GM23338 (cell line): ENCODE data around the gene LRRC8B. TPM values are rescaled to one million over a fixed set of nuclear protein-coding genes. Genes with fewer than 3 reads are reported as not detected.

Source experiments
- ATAC-seq: fragments of 200-7000 bp; cut with Tn5 transposase; 3 replicates; pipeline ENCODE4 v1.9.1; 2020
- DNase-seq: peaks from one replicate; pipeline ENCODE4 v3.0.0-alpha.2; 2015; ENCODE audit warnings: low spot score
- H2AFZ ChIP-seq: fragments of 200-600 bp; sonication (generic); 2 replicates; pipeline ENCODE4 v1.8.0; 2016; ENCODE audit warnings: antibody characterized with exemption, mild to moderate bottlenecking, moderate library complexity
- H3F3A ChIP-seq: fragments of 200-600 bp; sonication (generic); replicated peaks from 2 replicates; pipeline ENCODE4 v1.8.0; 2017; ENCODE audit warnings: antibody characterized with exemption, mixed run types, low read depth
- H3K27ac ChIP-seq: fragments of 200-600 bp; sonication (generic); 2 replicates; pipeline ENCODE4 v1.6.1; 2016; ENCODE audit warnings: low read depth
- H3K27me3 ChIP-seq: fragments of 200-600 bp; sonication (generic); 2 replicates; pipeline ENCODE4 v1.8.0; 2016; ENCODE audit warnings: mild to moderate bottlenecking, mixed run types, moderate library complexity; ENCODE audit not compliant: insufficient read depth
- H3K36me3 ChIP-seq: fragments of 200-600 bp; sonication (generic); 2 replicates; pipeline ENCODE4 v1.8.0; 2016; ENCODE audit warnings: mild to moderate bottlenecking; ENCODE audit not compliant: insufficient read depth
- H3K4me1 ChIP-seq: fragments of 200-600 bp; sonication (generic); 2 replicates; pipeline ENCODE4 v1.8.0; 2016; ENCODE audit warnings: mild to moderate bottlenecking, moderate library complexity; ENCODE audit not compliant: insufficient read depth
- H3K4me2 ChIP-seq: fragments of 200-600 bp; sonication (generic); 2 replicates; pipeline ENCODE4 v1.7.1; 2017; ENCODE audit warnings: mixed run types
- H3K4me3 ChIP-seq: fragments of 200-600 bp; sonication (generic); 2 replicates; pipeline ENCODE4 v1.6.1; 2016; ENCODE audit warnings: mixed run types
- H3K79me2 ChIP-seq: fragments of 200-600 bp; sonication (generic); replicated peaks from 2 replicates; pipeline ENCODE4 v1.8.0; 2017; ENCODE audit warnings: mild to moderate bottlenecking; ENCODE audit not compliant: insufficient read depth
- H3K9me2 ChIP-seq: fragments of 200-600 bp; sonication (generic); 2 replicates; pipeline ENCODE4 v1.8.0; 2017; ENCODE audit not compliant: insufficient read depth
- H4K20me1 ChIP-seq: fragments of 200-600 bp; sonication (generic); replicated peaks from 2 replicates; pipeline ENCODE4 v1.8.0; 2017; ENCODE audit warnings: mild to moderate bottlenecking; ENCODE audit not compliant: insufficient read depth
- H3K27ac Mint-ChIP-seq: 2 replicates; pipeline ENCODE4 v1.8.0; 2020; ENCODE audit warnings: inconsistent platforms, mild to moderate bottlenecking, moderate library complexity, mixed read lengths
- H3K27me3 Mint-ChIP-seq: 3 replicates; pipeline ENCODE4 v1.8.0; 2022; ENCODE audit warnings: low read depth, mild to moderate bottlenecking, moderate library complexity, mixed read lengths, inconsistent platforms; ENCODE audit not compliant: insufficient read depth, poor library complexity
- H3K36me3 Mint-ChIP-seq: 3 replicates; pipeline ENCODE4 v1.8.0; 2021; ENCODE audit warnings: low read depth, mild to moderate bottlenecking, inconsistent platforms, moderate library complexity, mixed read lengths
- H3K4me1 Mint-ChIP-seq: 3 replicates; pipeline ENCODE4 v1.8.0; 2020; ENCODE audit warnings: mild to moderate bottlenecking, inconsistent platforms, mixed read lengths
- H3K4me3 Mint-ChIP-seq: 3 replicates; pipeline ENCODE4 v1.8.0; 2021; ENCODE audit warnings: moderate library complexity, mild to moderate bottlenecking, inconsistent platforms, mixed read lengths
- H3K9me3 Mint-ChIP-seq: 3 replicates; pipeline ENCODE4 v1.8.0; 2020; ENCODE audit warnings: moderate library complexity, mild to moderate bottlenecking, inconsistent platforms, mixed read lengths
- CREB1 ChIP-seq: fragments of 250-450 bp; sonication (Bioruptor Pico); IDR thresholded peaks from 2 replicates; pipeline ENCODE4 v1.5.0; 2020; ENCODE audit warnings: low read depth, mild to moderate bottlenecking, moderate library complexity
- CTCF ChIP-seq, 2 experiments: fragments of 200-600 bp in 1 of 2; sonication (generic) in 1 of 2; conservative IDR thresholded peaks; 2 replicates each; pipeline versions ENCODE4 v1.5.1 to v1.6.1; 2016 to 2017; ENCODE audit warnings: antibody characterized with exemption in 2 of 2, low read depth in 2 of 2, mild to moderate bottlenecking in 2 of 2, moderate library complexity in 1 of 2
- ETS1 ChIP-seq: IDR thresholded peaks from 2 replicates; pipeline ENCODE4 v1.6.1; 2016; ENCODE audit warnings: antibody characterized with exemption
- EZH2 ChIP-seq: fragments of 200-600 bp; sonication (generic); IDR thresholded peaks from one replicate; pipeline ENCODE4 v1.8.0; 2017; ENCODE audit warnings: antibody characterized with exemption, mild to moderate bottlenecking, low read depth; ENCODE audit not compliant: unreplicated experiment
- EZH2phosphoT487 ChIP-seq: fragments of 200-600 bp; sonication (generic); IDR thresholded peaks from one replicate; pipeline ENCODE4 v1.8.1; 2018; ENCODE audit warnings: antibody characterized with exemption; ENCODE audit not compliant: unreplicated experiment
- JUNB ChIP-seq: IDR thresholded peaks from one replicate; pipeline ENCODE4 v1.6.1; 2016; ENCODE audit warnings: antibody characterized with exemption; ENCODE audit not compliant: unreplicated experiment
- NANOG ChIP-seq: IDR thresholded peaks from 2 replicates; pipeline ENCODE4 v1.6.1; 2016; ENCODE audit warnings: antibody characterized with exemption, borderline replicate concordance
- STAT1 ChIP-seq: IDR thresholded peaks from one replicate; pipeline ENCODE4 v1.6.1; 2016; ENCODE audit warnings: antibody characterized with exemption; ENCODE audit not compliant: unreplicated experiment
- ZNF114 ChIP-seq: fragments of 250-450 bp; sonication (Bioruptor Pico); IDR thresholded peaks from 2 replicates; pipeline ENCODE4 v1.5.0; 2020; ENCODE audit warnings: mild to moderate bottlenecking, moderate library complexity
- ZNF462 ChIP-seq: fragments of 250-450 bp; sonication (Bioruptor Pico); IDR thresholded peaks from 2 replicates; pipeline ENCODE4 v1.5.0; 2020; ENCODE audit warnings: mild to moderate bottlenecking, moderate library complexity
- polyA plus RNA-seq: library from polyadenylated mRNA; unstranded; fragments of >200 nt; fragmentation: Nextera tagmentation; extraction: Ambion mirVana; gene quantifications from 2 replicates; pipeline ENCODE4 v1.2.1, GENCODE V29; 2016
- total RNA-seq: library from RNA; depleted of rRNA; stranded (reverse); fragments of >200 nt; shearing (Covaris generic); gene quantifications from 2 replicates; pipeline ENCODE4 v1.2.3, GENCODE V29; 2014
- TF ChIP-seq, protein P1 (sequence below): IDR thresholded peaks from one replicate; pipeline ENCODE4 v1.6.1; 2018; ENCODE audit warnings: antibody characterized with exemption; ENCODE audit not compliant: unreplicated experiment

LRRC8B gene
- total and polyA plus RNA-seq, 2 experiments from 2014 or later: 9.0 to 26.5 TPM

- no peak for TF ChIP-seq ZNF462 (CRISPR knock-in tag)
Observed at GRCh38 chr1:89611721-89612120, 87.1 kb downstream of the LRRC8B start (continued).

- H3K27me3 Mint-ChIP-seq: peaks cover 2% of the 10 kb centered on the region
- Histone ChIP-seq H2AFZ (no peak overlapping the region), H3K4me1 (peaks cover 11% of the 10 kb centered on the region; the same call in 1 of the 2 replicates), H3F3A (no peaks in the 10 kb centered on the region), H4K20me1 (no peaks in the 10 kb centered on the region), H3K36me3 (no peaks in the 10 kb centered on the region), H3K4me3 (no peak overlapping the region), H3K9me2 (0 out of 2 replicates have a peak, but pooled peaks cover 3% of the 10 kb centered on the region), H3K27me3 (no peaks in the 10 kb centered on the region), H3K27ac (no peak overlapping the region), H3K4me2 (no peak overlapping the region), H3K79me2 (no peaks in the 10 kb centered on the region)
- ATAC-seq: no peak
- no peak for DNase-seq
- H3K4me3 Mint-ChIP-seq: no peak overlapping the region
- H3K9me3 Mint-ChIP-seq: peaks cover 9% of the 10 kb centered on the region
- H3K27ac Mint-ChIP-seq: no peak overlapping the region
- H3K4me1 Mint-ChIP-seq: peaks cover 7% of the 10 kb centered on the region
- TF ChIP-seq JUNB (no peak), ZNF114 (CRISPR knock-in tag) (no peak), EZH2 (no peak), ETS1 (no peak), CREB1 (CRISPR knock-in tag) (no peak), EZH2phosphoT487 (no peak), CTCF (conservative IDR thresholded peaks at IDR 0.05; ENCODE audit: low read depth in 2 of 2) (no peak), STAT1 (no peak), NANOG (no peak)
- TF ChIP-seq, protein P1, sequence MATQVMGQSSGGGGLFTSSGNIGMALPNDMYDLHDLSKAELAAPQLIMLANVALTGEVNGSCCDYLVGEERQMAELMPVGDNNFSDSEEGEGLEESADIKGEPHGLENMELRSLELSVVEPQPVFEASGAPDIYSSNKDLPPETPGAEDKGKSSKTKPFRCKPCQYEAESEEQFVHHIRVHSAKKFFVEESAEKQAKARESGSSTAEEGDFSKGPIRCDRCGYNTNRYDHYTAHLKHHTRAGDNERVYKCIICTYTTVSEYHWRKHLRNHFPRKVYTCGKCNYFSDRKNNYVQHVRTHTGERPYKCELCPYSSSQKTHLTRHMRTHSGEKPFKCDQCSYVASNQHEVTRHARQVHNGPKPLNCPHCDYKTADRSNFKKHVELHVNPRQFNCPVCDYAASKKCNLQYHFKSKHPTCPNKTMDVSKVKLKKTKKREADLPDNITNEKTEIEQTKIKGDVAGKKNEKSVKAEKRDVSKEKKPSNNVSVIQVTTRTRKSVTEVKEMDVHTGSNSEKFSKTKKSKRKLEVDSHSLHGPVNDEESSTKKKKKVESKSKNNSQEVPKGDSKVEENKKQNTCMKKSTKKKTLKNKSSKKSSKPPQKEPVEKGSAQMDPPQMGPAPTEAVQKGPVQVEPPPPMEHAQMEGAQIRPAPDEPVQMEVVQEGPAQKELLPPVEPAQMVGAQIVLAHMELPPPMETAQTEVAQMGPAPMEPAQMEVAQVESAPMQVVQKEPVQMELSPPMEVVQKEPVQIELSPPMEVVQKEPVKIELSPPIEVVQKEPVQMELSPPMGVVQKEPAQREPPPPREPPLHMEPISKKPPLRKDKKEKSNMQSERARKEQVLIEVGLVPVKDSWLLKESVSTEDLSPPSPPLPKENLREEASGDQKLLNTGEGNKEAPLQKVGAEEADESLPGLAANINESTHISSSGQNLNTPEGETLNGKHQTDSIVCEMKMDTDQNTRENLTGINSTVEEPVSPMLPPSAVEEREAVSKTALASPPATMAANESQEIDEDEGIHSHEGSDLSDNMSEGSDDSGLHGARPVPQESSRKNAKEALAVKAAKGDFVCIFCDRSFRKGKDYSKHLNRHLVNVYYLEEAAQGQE: no peak
- peaks cover 15% of the 10 kb centered on the region for H3K36me3 Mint-ChIP-seq
Observed at GRCh38 chr1:89613928-89614327, 89.3 kb downstream of the LRRC8B start.
